Measurements from ENCODE around the gene PAX4. TPM values are rescaled to one million over a fixed set of nuclear protein-coding genes. Genes with fewer than 3 reads are reported as not detected.

The PAX4 gene
- polyA plus RNA-seq, 1 of the 3 experiments (the other 2 are of a cell fraction) = not detected

DNA sequence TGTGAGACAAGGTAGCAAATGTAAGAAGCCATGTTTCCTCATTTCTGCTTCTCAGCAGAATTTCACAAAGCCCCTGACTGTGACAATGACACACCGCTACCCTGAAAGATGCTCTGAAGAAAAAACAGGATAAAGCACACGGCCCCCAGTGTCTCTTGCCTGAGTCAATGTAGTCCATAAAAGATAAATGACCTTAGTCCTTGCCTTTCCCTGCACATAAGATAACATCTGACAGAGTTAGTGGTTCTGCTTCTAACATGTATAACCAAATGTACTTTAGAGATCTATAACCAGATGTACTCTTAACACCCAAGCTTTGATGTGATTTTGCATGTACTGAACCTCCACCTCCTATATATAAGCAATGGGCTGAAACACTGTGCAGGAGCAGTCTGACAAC is 31.0 kb upstream of the PAX4 start (continued):
- TF ChIP-seq, protein P1, sequence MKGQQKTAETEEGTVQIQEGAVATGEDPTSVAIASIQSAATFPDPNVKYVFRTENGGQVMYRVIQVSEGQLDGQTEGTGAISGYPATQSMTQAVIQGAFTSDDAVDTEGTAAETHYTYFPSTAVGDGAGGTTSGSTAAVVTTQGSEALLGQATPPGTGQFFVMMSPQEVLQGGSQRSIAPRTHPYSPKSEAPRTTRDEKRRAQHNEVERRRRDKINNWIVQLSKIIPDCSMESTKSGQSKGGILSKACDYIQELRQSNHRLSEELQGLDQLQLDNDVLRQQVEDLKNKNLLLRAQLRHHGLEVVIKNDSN (IDR thresholded peaks at IDR 0.05; ENCODE audit: borderline replicate concordance, low read depth) = no peak

DNA sequence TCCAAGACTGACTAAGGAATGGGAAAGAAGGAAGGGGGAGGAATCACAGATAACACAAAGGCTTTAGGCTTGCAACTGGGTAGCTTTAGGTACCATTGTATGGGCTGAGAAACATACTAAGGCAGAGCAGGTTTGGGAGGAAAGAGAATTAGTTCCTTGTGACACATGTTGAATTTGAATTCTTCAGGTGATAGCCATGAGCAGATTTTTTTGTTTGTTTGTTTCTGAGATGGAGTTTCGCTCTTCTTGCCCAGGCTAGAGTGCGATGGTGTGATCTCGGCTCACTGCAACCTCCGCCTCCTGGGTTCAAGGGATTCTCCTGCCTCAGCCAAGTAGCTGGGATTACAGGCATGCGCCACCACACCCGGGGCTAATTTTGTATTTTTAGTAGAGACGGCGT is 29.7 kb upstream of the PAX4 start:
- no peak for DNase-seq
- ChIA-PET CTCF (interaction anchor here (1.1 to 1.5 kb wide), 2 partner anchors 19 to 561 kb away, joined by 3 to 7 read pairs; no protein-coding TSS in a partner anchor), POLR2A (no interaction called here)
- 96% methylated on average over 8 of the region's 8 CpGs for WGBS (ENCODE audit: low lambda C conversion rate)
- peaks cover 0 to 7% of the 10 kb centered on the region in 2 experiments; a peak in 1 of 4 replicates for H3K4me1 ChIP-seq (ENCODE audit: control insufficient read depth in 1 of 2, insufficient read depth in 2 of 2, low read depth in 1 of 2, low read length in 1 of 2)
- no peaks in the 10 kb centered on the region for H3K36me3 ChIP-seq (replicated peaks in 1 of 2; ENCODE audit: control insufficient read depth in 1 of 2, insufficient read depth in 2 of 2, low read length in 1 of 2)
- no peaks in the 10 kb centered on the region for H4K20me1 ChIP-seq (ENCODE audit: insufficient read depth)
- H3K27me3 ChIP-seq (ENCODE audit: insufficient read depth) = no peaks in the 10 kb centered on the region
- TF ChIP-seq RFX5 (IDR thresholded peaks at IDR 0.05; ENCODE audit: low read length) = no peak
- no peak for TF ChIP-seq FOXJ3 (CRISPR knock-in tag; IDR thresholded peaks at IDR 0.05)
- TF ChIP-seq, protein P2, sequence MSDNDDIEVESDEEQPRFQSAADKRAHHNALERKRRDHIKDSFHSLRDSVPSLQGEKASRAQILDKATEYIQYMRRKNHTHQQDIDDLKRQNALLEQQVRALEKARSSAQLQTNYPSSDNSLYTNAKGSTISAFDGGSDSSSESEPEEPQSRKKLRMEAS (IDR thresholded peaks at IDR 0.05; ENCODE audit: low read depth) = no peak
- TF ChIP-seq NRF1 (IDR thresholded peaks at IDR 0.05; ENCODE audit: low read depth, low read length) = no peak
- TF ChIP-seq, protein P3, sequence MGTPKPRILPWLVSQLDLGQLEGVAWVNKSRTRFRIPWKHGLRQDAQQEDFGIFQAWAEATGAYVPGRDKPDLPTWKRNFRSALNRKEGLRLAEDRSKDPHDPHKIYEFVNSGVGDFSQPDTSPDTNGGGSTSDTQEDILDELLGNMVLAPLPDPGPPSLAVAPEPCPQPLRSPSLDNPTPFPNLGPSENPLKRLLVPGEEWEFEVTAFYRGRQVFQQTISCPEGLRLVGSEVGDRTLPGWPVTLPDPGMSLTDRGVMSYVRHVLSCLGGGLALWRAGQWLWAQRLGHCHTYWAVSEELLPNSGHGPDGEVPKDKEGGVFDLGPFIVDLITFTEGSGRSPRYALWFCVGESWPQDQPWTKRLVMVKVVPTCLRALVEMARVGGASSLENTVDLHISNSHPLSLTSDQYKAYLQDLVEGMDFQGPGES (IDR thresholded peaks at IDR 0.05; ENCODE audit: low read depth, low read length) = no peak
- TF ChIP-seq RAD21 (IDR thresholded peaks at IDR 0.05; ENCODE audit: low read length) = no peak
- no peak for TF ChIP-seq ELF1 (IDR thresholded peaks at IDR 0.05)
- no peak for TF ChIP-seq EZH2phosphoT487 (IDR thresholded peaks at IDR 0.05; ENCODE audit: borderline replicate concordance, low read depth)
- TF ChIP-seq FOSL2 (IDR thresholded peaks at IDR 0.05; ENCODE audit: borderline replicate concordance, low read depth) = no peak
- no peak for TF ChIP-seq MEF2A (IDR thresholded peaks at IDR 0.05; ENCODE audit: borderline replicate concordance, low read depth)
- no peak for TF ChIP-seq SIN3A (IDR thresholded peaks at IDR 0.05; ENCODE audit: borderline replicate concordance, low read depth, low read length)
- TF ChIP-seq YY1 (IDR thresholded peaks at IDR 0.05; ENCODE audit: low read depth) = no peak
- TF ChIP-seq TCF12 (IDR thresholded peaks at IDR 0.05) = no peak
- H2AFZ ChIP-seq (ENCODE audit: low read depth) = no peak overlapping the region
- H3K9me2 ChIP-seq = no peaks in the 10 kb centered on the region
- H3K9ac ChIP-seq = no peak overlapping the region
- no peak overlapping the region for H3K27ac ChIP-seq (ENCODE audit: low read depth in 2 of 2, low read length in 1 of 2)
- H3K79me2 ChIP-seq (ENCODE audit: insufficient read depth) = peaks cover 5% of the 10 kb centered on the region
- H3K4me2 ChIP-seq = no peak overlapping the region
- no peaks in the 10 kb centered on the region for H3K9me3 ChIP-seq
- no peaks in the 10 kb centered on the region for H3F3A ChIP-seq (replicated peaks; ENCODE audit: insufficient read depth)
- H3K4me3 ChIP-seq (ENCODE audit: low read depth in 2 of 2, low read length in 1 of 2) = no peak overlapping the region

DNA sequence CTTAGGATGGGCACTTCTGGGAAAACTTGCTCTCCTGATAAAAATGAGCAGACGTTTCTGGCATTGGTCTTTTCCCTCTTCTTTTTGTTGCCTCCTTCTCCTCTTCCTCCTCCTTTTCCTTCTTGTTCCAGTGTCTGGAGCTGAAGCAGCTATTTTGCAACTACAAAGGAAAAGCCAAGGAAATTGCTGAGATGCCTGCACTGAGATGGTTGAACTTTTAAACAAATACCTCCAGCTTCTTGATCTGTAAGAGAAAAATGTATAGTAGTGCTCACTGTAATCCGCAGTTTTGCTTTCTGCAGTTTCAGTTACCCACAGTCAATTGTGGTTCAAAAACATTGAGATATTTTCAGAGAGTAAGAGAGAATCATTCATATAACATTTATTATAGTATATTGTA is 26.5 kb upstream of the PAX4 start:
- H3K27me3 ChIP-seq (ENCODE audit: insufficient read depth) = no peaks in the 10 kb centered on the region
- 73% methylated on average over 2 of the region's 2 CpGs for whole genome bisulfite sequencing (ENCODE audit: low lambda C conversion rate)
- peak overlapping the region; percentile 56; the same call in 1 of the 2 replicates for H2AFZ ChIP-seq (ENCODE audit: low read depth)
- no peaks in the 10 kb centered on the region for H3K79me2 ChIP-seq (ENCODE audit: insufficient read depth)
- no peak for DNase-seq
- H3K4me1 ChIP-seq (ENCODE audit: control insufficient read depth in 1 of 2, insufficient read depth in 2 of 2, low read depth in 1 of 2, low read length in 1 of 2) = no peaks in the 10 kb centered on the region
- H3K27ac ChIP-seq (ENCODE audit: low read depth in 2 of 2, low read length in 1 of 2) = no peak overlapping the region
- H4K20me1 ChIP-seq (ENCODE audit: insufficient read depth) = no peaks in the 10 kb centered on the region
- no peak overlapping the region for H3K4me2 ChIP-seq
- H3K9me2 ChIP-seq = no peaks in the 10 kb centered on the region
- no peaks in the 10 kb centered on the region for H3K9me3 ChIP-seq
- H3K9ac ChIP-seq = no peak overlapping the region
- H3K4me3 ChIP-seq (ENCODE audit: low read depth in 2 of 2, low read length in 1 of 2) = no peak overlapping the region
- ChIA-PET CTCF (no interaction called here), POLR2A (no interaction called here)
- H3F3A ChIP-seq (replicated peaks; ENCODE audit: insufficient read depth) = no peaks in the 10 kb centered on the region
- H3K36me3 ChIP-seq (replicated peaks in 1 of 2; ENCODE audit: control insufficient read depth in 1 of 2, insufficient read depth in 2 of 2, low read length in 1 of 2) = no peaks in the 10 kb centered on the region
- TF ChIP-seq FOXJ3 (CRISPR knock-in tag; IDR thresholded peaks at IDR 0.05) (no peak), SIN3A (IDR thresholded peaks at IDR 0.05; ENCODE audit: borderline replicate concordance, low read depth, low read length) (no peak), RCOR1 (IDR thresholded peaks at IDR 0.05; ENCODE audit: low read length) (no peak), FOXM1 (IDR thresholded peaks at IDR 0.05; ENCODE audit: low read depth) (no peak), GABPA (IDR thresholded peaks at IDR 0.05; ENCODE audit: low read depth) (no peak), RXRA (IDR thresholded peaks at IDR 0.05; ENCODE audit: borderline replicate concordance, low read depth) (no peak), EP300 (IDR thresholded peaks at IDR 0.05; ENCODE audit: borderline replicate concordance in 1 of 2, low read depth in 1 of 2, low read length in 1 of 2) (no peak), EZH2phosphoT487 (IDR thresholded peaks at IDR 0.05; ENCODE audit: borderline replicate concordance, low read depth) (no peak)
- TF ChIP-seq, protein P1 (IDR thresholded peaks at IDR 0.05; ENCODE audit: borderline replicate concordance, low read depth) = no peak
- TF ChIP-seq, protein P4, sequence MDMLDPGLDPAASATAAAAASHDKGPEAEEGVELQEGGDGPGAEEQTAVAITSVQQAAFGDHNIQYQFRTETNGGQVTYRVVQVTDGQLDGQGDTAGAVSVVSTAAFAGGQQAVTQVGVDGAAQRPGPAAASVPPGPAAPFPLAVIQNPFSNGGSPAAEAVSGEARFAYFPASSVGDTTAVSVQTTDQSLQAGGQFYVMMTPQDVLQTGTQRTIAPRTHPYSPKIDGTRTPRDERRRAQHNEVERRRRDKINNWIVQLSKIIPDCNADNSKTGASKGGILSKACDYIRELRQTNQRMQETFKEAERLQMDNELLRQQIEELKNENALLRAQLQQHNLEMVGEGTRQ (IDR thresholded peaks at IDR 0.05; ENCODE audit: borderline replicate concordance, low read depth, low read length) = no peak
- TF ChIP-seq, protein P5, sequence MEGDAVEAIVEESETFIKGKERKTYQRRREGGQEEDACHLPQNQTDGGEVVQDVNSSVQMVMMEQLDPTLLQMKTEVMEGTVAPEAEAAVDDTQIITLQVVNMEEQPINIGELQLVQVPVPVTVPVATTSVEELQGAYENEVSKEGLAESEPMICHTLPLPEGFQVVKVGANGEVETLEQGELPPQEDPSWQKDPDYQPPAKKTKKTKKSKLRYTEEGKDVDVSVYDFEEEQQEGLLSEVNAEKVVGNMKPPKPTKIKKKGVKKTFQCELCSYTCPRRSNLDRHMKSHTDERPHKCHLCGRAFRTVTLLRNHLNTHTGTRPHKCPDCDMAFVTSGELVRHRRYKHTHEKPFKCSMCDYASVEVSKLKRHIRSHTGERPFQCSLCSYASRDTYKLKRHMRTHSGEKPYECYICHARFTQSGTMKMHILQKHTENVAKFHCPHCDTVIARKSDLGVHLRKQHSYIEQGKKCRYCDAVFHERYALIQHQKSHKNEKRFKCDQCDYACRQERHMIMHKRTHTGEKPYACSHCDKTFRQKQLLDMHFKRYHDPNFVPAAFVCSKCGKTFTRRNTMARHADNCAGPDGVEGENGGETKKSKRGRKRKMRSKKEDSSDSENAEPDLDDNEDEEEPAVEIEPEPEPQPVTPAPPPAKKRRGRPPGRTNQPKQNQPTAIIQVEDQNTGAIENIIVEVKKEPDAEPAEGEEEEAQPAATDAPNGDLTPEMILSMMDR (IDR thresholded peaks at IDR 0.05) = no peak
